Suppressor macrophage treated with lipopolysaccharide for 1 hour (primary cell): ENCODE data around the gene ACYP2.
"Not testable (repeated sequence)": the region's sequence is repeated elsewhere in the genome, so short reads cannot be mapped to it uniquely, and the experiment has no call there.

Experiments used
- DNase-seq, 3 donors: peaks; one replicate each; pipeline ENCODE4 v3.0.0-alpha.2; 2020 to 2022

ACYP2 gene

GRCh38 chr2:54227798-54228197 is 112.4 kb downstream of the ACYP2 start:
- no peak for DNase-seq

GRCh38 chr2:54228945-54229344 is 113.5 kb downstream of the ACYP2 start:
- DNase-seq: no peak

GRCh38 chr2:54233832-54234649 is 118.6 kb downstream of the ACYP2 start:
- DNase-seq: no peak

GRCh38 chr2:54237428-54237827 is 122.0 kb downstream of the ACYP2 start:
- no peak for DNase-seq

GRCh38 chr2:54239427-54239826 is 124.0 kb downstream of the ACYP2 start:
- no peak for DNase-seq

- no peak for DNase-seq
Measured at GRCh38 chr2:54240515-54241469, 125.4 kb downstream of the ACYP2 start.

GRCh38 chr2:54247115-54247514 is 131.7 kb downstream of the ACYP2 start:
- DNase-seq: no peak

- no peak for DNase-seq
Measured at GRCh38 chr2:54249629-54250028, 134.2 kb downstream of the ACYP2 start.

- no peak for DNase-seq
Measured at GRCh38 chr2:54254180-54254579, 138.8 kb downstream of the ACYP2 start.

- DNase-seq: no peak
Measured at GRCh38 chr2:54255230-54256090, 140.0 kb downstream of the ACYP2 start.

- DNase-seq: no peak
Measured at GRCh38 chr2:54256091-54256694, 140.8 kb downstream of the ACYP2 start, which contains the start of gene TSPYL6. Gene TSPYL6 (minus strand): TSS chr2:54256229. CDS start chr2:54256151, 78 bp downstream.

- no peak for DNase-seq
Measured at GRCh38 chr2:54258166-54258565, 142.8 kb downstream of the ACYP2 start.

GRCh38 chr2:54259413-54260240 is 144.2 kb downstream of the ACYP2 start:
- DNase-seq: no peak

- no peak for DNase-seq
Measured at GRCh38 chr2:54260241-54260595, 144.8 kb downstream of the ACYP2 start.

GRCh38 chr2:54261537-54261936 is 146.1 kb downstream of the ACYP2 start:
- DNase-seq: no peak

- DNase-seq: no peak
Measured at GRCh38 chr2:54262015-54262765, 146.8 kb downstream of the ACYP2 start.

GRCh38 chr2:54265081-54265480 is 149.7 kb downstream of the ACYP2 start:
- DNase-seq: not testable (repeated sequence)

GRCh38 chr2:54267577-54267976 is 152.2 kb downstream of the ACYP2 start:
- no peak for DNase-seq

- peak; percentile 15 to 41 (median 20) for DNase-seq
Measured at GRCh38 chr2:54271189-54271588, 155.8 kb downstream of the ACYP2 start.

- DNase-seq: peak; percentile 23 to 45 (median 30)
Measured at GRCh38 chr2:54271843-54272627, 156.6 kb downstream of the ACYP2 start.
